AG04449 (cell line): ENCODE data around the gene DCTN4.

ENCODE experiments used
- CTCF ChIA-PET: fragments of 350-600 bp; formaldehyde crosslinking; extraction: SDS; loops from one replicate; lab custom pipeline; 2021; ENCODE audit warnings: antibody characterized with exemption; lab: Yijun Ruan, JAX
- POLR2A ChIA-PET: fragments of 400-600, 350-600 bp; formaldehyde crosslinking; extraction: SDS; loops from one replicate; lab custom pipeline; 2020; ENCODE audit warnings: antibody characterized with exemption, inconsistent platforms; lab: Yijun Ruan, JAX
- DNase-seq: peaks from one replicate; pipeline ENCODE4 v3.0.0-alpha.2; 2010; ENCODE audit warnings: low read depth, low spot score
- H3K4me3 ChIP-seq: 2 replicates; pipeline ENCODE4 v1.5.1; 2011; ENCODE audit warnings: low read depth, mild to moderate bottlenecking, control low read depth, low read length
- CTCF ChIP-seq: IDR thresholded peaks from one replicate; pipeline ENCODE4 v1.5.1; 2011; ENCODE audit warnings: mild to moderate bottlenecking, moderate library complexity, low read length, control low read depth, inconsistent platforms; ENCODE audit not compliant: insufficient read depth; ENCODE audit errors: missing control alignments

DCTN4 gene

DNA sequence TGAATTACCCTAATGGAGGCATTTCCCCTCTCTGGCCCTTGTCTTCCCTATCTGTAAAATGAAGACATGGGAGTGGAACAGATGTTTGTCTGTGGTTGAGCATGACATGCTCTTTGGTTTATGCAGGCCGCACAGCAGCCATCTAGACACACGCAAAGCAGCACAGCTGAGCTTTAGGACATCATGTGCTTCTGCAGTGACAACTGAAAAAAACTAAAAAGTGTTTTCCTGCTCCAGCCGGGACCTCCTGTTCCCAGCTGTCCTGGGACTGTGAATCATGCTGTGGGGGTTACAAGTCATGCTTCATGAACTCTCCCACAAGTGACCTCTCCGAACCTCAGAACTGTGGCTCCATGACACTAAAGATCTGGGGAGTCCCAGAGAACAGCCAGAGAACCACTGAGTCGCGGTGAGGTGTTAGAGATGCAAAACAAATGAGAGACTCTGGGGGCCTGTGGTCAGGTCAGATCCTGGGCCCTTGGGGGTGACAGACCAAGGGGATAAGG is 21.4 kb upstream of the DCTN4 start:
- ChIA-PET CTCF (interaction anchor here (0.8 to 4.3 kb wide), 6 partner anchors 9 to 211 kb away, joined by 3 to 40 read pairs (median 8); partner anchors contain the start of gene IRGM), POLR2A (interaction anchor here (0.5 to 4.1 kb wide), 2 partner anchors 9 to 1489 kb away, joined by 3 to 35 read pairs; no protein-coding TSS in a partner anchor)
- TF ChIP-seq CTCF: no peak
- no peak for DNase-seq
- H3K4me3 ChIP-seq: peak overlapping the region; percentile 91

GRCh38 chr5:150779397-150780186 is 20.8 kb upstream of the DCTN4 start:
- CTCF ChIA-PET: interaction anchor here (0.8 to 3.8 kb wide), 10 partner anchors 9 to 320 kb away, joined by 3 to 23 read pairs (median 4); partner anchors contain the start of gene IRGM
- TF ChIP-seq CTCF: no peak
- no peak for DNase-seq
- POLR2A ChIA-PET: interaction anchor here (0.5 to 4.1 kb wide), 2 partner anchors 10 to 1488 kb away, joined by 3 to 35 read pairs; no protein-coding TSS in a partner anchor
- H3K4me3 ChIP-seq: peak overlapping the region; percentile 91

DNA sequence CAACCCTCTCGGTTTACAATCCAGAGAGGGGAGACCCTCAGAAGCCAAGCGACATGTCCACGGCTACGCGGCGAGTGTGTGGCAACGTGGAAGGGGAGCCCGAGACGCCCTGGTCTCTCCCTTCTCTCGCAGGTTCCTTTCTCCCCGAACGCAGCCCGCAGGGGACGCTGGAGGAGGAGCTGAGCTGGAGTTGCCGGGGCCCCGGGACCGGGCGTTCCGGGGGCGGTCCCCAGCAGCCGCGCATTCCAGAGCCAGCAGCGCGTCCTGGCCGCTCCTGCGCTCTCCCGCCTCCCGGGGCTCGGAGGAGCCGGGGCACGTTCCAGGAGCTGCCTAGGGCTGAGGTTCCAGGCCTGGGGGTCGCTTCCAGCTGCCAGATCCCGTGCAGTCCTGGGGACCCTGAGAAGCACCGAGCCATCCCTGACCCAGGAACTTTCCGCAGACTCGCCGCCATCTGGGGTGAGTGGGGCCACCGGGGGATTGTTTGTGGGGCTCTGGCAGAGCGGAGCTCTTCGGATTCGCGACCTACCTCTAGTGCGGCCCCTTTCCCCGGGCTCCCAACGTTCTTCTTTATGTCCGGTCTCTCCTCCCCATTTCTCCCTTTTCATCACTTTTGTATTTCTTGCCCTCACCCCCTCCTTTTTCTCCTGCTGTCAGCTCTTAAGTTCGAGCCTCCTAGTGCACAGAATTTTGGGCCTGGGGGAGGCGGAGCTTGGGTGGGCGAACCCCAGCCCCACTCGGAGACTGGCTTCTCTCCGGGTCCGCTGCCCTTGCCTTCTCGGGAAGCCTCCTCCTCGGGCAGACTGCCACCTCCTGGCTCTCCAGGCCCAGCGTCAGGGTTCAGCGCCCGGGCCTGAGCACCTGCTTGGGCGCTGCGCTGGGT is 19.9 kb upstream of the DCTN4 start, which contains the start of gene SMIM3:
Gene SMIM3, plus strand, starts transcription at position 241 of the 880 bp plus-strand sequence. CDS start 16,684 bp downstream, outside the sequence.
- TF ChIP-seq CTCF: peak; percentile 56
- no peak for DNase-seq
- CTCF ChIA-PET: interaction anchor here (0.7 to 3.8 kb wide), 18 partner anchors 8 to 320 kb away, joined by 3 to 23 read pairs (median 4); partner anchors contain the start of genes DCTN4, IRGM and RBM22
- POLR2A ChIA-PET: interaction anchor here (0.7 to 4.1 kb wide), 5 partner anchors 11 to 620 kb away, joined by 3 to 35 read pairs (median 5); partner anchors contain the start of genes DCTN4 and RBM22
- H3K4me3 ChIP-seq: peak within 1 kb of the TSS; percentile 91

DNA sequence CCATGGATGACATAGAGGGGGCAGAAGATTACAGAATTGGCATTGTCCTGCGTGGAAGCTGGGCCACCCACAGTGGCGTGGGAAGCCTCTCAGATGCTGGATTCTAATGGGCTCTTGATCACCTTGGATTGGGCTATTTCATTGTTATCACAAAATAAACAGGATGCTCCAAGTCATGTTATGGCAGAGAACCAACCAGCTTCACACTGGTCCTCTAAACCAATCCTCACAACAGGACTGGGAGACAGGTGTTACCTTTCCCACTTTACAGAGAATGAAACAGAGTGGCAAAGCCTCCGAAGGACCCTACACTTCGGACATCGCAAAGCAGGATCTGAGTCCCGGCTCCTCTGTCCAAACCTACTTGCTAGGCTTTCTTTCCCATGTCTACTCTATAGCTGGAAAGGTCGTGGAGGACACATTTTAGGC is 19.3 kb upstream of the DCTN4 start:
- ChIA-PET CTCF (interaction anchor here (0.7 to 3.8 kb wide), 14 partner anchors 8 to 319 kb away, joined by 3 to 23 read pairs (median 4); partner anchors contain the start of genes DCTN4, IRGM and RBM22), POLR2A (interaction anchor here (0.9 to 4.1 kb wide), 4 partner anchors 11 to 78 kb away, joined by 3 to 35 read pairs (median 6); partner anchors contain the start of genes DCTN4 and RBM22)
- DNase-seq: no peak
- H3K4me3 ChIP-seq: peak overlapping the region; percentile 91
- no peak for TF ChIP-seq CTCF

DNA sequence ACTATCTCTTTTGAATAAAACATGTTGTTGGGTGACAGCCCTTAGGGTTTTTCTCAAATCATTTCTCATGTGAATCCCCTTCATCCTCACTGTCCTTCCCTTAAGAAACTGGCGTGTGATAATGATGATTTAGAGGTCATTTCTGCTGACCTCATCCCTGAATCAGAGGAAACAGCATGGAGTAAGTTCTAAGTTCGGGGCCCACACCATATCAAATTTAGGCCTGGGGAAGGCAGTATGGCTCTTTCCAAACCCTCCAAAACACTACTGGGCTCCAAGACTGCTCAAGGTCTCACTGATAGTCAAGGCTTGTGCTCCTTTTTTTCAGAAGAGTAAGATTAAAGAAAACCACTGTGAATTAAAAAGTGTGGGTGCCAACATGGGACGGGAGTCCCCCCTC is 18.9 kb upstream of the DCTN4 start:
- DNase-seq: no peak
- TF ChIP-seq CTCF: no peak
- POLR2A ChIA-PET: interaction anchor here (0.8 to 1.8 kb wide), 3 partner anchors 20 to 77 kb away, joined by 3 to 7 read pairs (median 5); partner anchors contain the start of genes DCTN4 and RBM22
- peak overlapping the region; percentile 91 for H3K4me3 ChIP-seq
- CTCF ChIA-PET: interaction anchor here (0.7 to 3.8 kb wide), 9 partner anchors 9 to 319 kb away, joined by 3 to 23 read pairs (median 4); partner anchors contain the start of gene RBM22
